GM23338 (cell line): ENCODE data around the gene PTK6.

Experiments used
- CREB1 ChIP-seq: fragments of 250-450 bp; sonication (Bioruptor Pico); IDR thresholded peaks from 2 replicates; pipeline ENCODE4 v1.5.0; 2020; ENCODE audit warnings: low read depth, mild to moderate bottlenecking, moderate library complexity
- CTCF ChIP-seq, 2 experiments: fragments of 200-600 bp in 1 of 2; sonication (generic) in 1 of 2; conservative IDR thresholded peaks; 2 replicates each; pipeline versions ENCODE4 v1.5.1 to v1.6.1; 2016 to 2017; ENCODE audit warnings: antibody characterized with exemption in 2 of 2, low read depth in 2 of 2, mild to moderate bottlenecking in 2 of 2, moderate library complexity in 1 of 2
- ETS1 ChIP-seq: IDR thresholded peaks from 2 replicates; pipeline ENCODE4 v1.6.1; 2016; ENCODE audit warnings: antibody characterized with exemption
- EZH2 ChIP-seq: fragments of 200-600 bp; sonication (generic); IDR thresholded peaks from one replicate; pipeline ENCODE4 v1.8.0; 2017; ENCODE audit warnings: antibody characterized with exemption, mild to moderate bottlenecking, low read depth; ENCODE audit not compliant: unreplicated experiment
- EZH2phosphoT487 ChIP-seq: fragments of 200-600 bp; sonication (generic); IDR thresholded peaks from one replicate; pipeline ENCODE4 v1.8.1; 2018; ENCODE audit warnings: antibody characterized with exemption; ENCODE audit not compliant: unreplicated experiment
- POLR2AphosphoS5 ChIP-seq: IDR thresholded peaks from 2 replicates; pipeline ENCODE4 v1.6.1; 2016; ENCODE audit warnings: antibody characterized with exemption, low read depth
- REST ChIP-seq: IDR thresholded peaks from one replicate; pipeline ENCODE4 v1.6.1; 2018; ENCODE audit warnings: antibody characterized with exemption; ENCODE audit not compliant: unreplicated experiment
- ZNF331 ChIP-seq: fragments of 250-450 bp; sonication (Bioruptor Pico); IDR thresholded peaks from 2 replicates; pipeline ENCODE4 v1.5.0; 2020; ENCODE audit warnings: low read depth, mild to moderate bottlenecking, moderate library complexity

DNA sequence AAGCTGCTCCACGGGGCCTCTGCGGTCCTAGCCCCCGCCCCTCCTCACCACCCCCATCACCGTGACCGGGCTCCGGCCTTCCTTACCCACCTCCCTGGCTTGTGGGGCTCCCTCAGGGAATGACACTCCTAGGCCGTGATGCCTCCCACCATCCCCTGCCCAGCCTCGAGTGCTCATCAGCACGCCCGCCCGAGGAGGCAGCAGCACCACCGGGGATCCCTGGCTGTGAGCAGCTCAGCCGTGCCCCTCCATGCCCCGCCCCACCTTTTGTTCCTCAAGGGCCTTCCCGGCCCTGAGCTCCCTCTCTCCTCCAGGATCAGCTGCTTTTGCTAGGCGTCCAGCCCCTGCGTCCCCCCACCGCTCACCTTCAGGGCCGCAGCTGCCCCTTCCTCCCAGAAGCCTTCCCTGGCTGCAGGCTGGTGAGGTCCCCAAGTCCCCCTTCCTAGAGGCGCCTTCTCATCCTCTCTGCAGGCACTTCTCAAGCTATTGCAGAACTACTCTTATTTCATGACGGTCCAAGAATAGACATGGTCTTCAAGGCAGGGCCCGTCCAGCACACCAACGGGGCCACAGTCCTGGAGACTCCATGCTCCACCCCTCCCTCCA lies 19.8 kb upstream of the PTK6 start:
- no peak for TF ChIP-seq CTCF (conservative IDR thresholded peaks at IDR 0.05; ENCODE audit: low read depth in 2 of 2)
- TF ChIP-seq POLR2AphosphoS5: no peak
- TF ChIP-seq ZNF331: no peak
- no peak for TF ChIP-seq CREB1 (CRISPR knock-in tag)
- no peak for TF ChIP-seq EZH2
- no peak for TF ChIP-seq EZH2phosphoT487
- TF ChIP-seq REST: no peak
- no peak for TF ChIP-seq ETS1
